A673 (cell line): ENCODE measurements around the gene HERC2. TPM values are rescaled to one million over a fixed set of nuclear protein-coding genes. Genes with fewer than 3 reads are reported as not detected.
"Not testable (repeated sequence)": the region's sequence is repeated elsewhere in the genome, so short reads cannot be mapped to it uniquely, and the experiment has no call there.

Experiments used
- BruUV-seq: library from RNA; stranded (reverse); fragments of 400-500 nt; replicated peaks from 2 replicates; lab custom pipeline; 2021; lab: Mats Ljungman, UMichigan
- CTCF ChIA-PET: fragments of 300-600 bp; sonication (Branson Sonifier 250); formaldehyde crosslinking; loops from one replicate; lab custom pipeline; 2022; ENCODE audit warnings: antibody characterized with exemption; lab: Charles Lee
- POLR2A ChIA-PET: fragments of 300-600 bp; sonication (Branson Sonifier 250); formaldehyde crosslinking; loops from one replicate; lab custom pipeline; 2022; ENCODE audit warnings: antibody characterized with exemption; ENCODE audit not compliant: low non-redundant PET; lab: Charles Lee
- DNase-seq: peaks from one replicate; pipeline ENCODE4 v3.0.0-alpha.2; 2015; ENCODE audit warnings: low spot score
- H3K27ac ChIP-seq: fragments of 200-600 bp; sonication (generic); 2 replicates; pipeline ENCODE4 v1.5.1; 2016; ENCODE audit warnings: mixed run types, low read depth, mild to moderate bottlenecking, mixed read lengths, antibody characterized with exemption, low read length; ENCODE audit not compliant: poor library complexity, severe bottlenecking
- H3K27me3 ChIP-seq: fragments of 200-600 bp; sonication (generic); replicated peaks from 2 replicates; pipeline ENCODE4 v1.6.1; 2017; ENCODE audit warnings: mixed run types, low read depth, mild to moderate bottlenecking, mixed read lengths, antibody characterized with exemption, low read length; ENCODE audit not compliant: insufficient read depth, poor library complexity
- H3K36me3 ChIP-seq: fragments of 200-600 bp; sonication (generic); 2 replicates; pipeline ENCODE4 v1.6.1; 2016; ENCODE audit warnings: mixed run types, mild to moderate bottlenecking, mixed read lengths, antibody characterized with exemption, low read length; ENCODE audit not compliant: insufficient read depth, poor library complexity, severe bottlenecking
- H3K4me1 ChIP-seq: fragments of 200-600 bp; sonication (generic); 2 replicates; pipeline ENCODE4 v1.6.1; 2017; ENCODE audit warnings: mixed run types, mild to moderate bottlenecking, mixed read lengths, antibody characterized with exemption, low read length; ENCODE audit not compliant: insufficient read depth, poor library complexity, severe bottlenecking
- H3K4me3 ChIP-seq: fragments of 200-600 bp; sonication (generic); 2 replicates; pipeline ENCODE4 v1.5.1; 2016; ENCODE audit warnings: low read depth, mixed run types, mild to moderate bottlenecking, mixed read lengths, low read length; ENCODE audit not compliant: poor library complexity, severe bottlenecking
- H3K9me3 ChIP-seq: fragments of 200-600 bp; sonication (generic); 2 replicates; pipeline ENCODE4 v1.6.1; 2016; ENCODE audit warnings: mixed run types, low read depth, mild to moderate bottlenecking, mixed read lengths, antibody characterized with exemption, low read length; ENCODE audit not compliant: poor library complexity, severe bottlenecking
- CTCF ChIP-seq: fragments of 300-800, 200-600 bp; sonication (generic); conservative IDR thresholded peaks from 2 replicates; pipeline ENCODE4 v1.5.1; 2017; ENCODE audit warnings: low read depth, mild to moderate bottlenecking, antibody characterized with exemption, low read length, moderate library complexity, mixed read lengths
- EZH2 ChIP-seq: fragments of 200-600 bp; sonication (generic); IDR thresholded peaks from 2 replicates; pipeline ENCODE4 v1.6.1; 2017; ENCODE audit warnings: borderline replicate concordance, low read depth, mild to moderate bottlenecking, mixed read lengths, antibody characterized with exemption, low read length; ENCODE audit not compliant: poor library complexity, severe bottlenecking
- intact Hi-C: fragments of 100-400 bp; cut with micrococcal nuclease; formaldehyde crosslinking; loops from one replicate; pipeline ENCODE4 v1.10.0; 2022; ENCODE audit not compliant: unreplicated experiment
- total RNA-seq: library from RNA; stranded (reverse); gene quantifications from 2 replicates; pipeline ENCODE4 v1.2.3, GENCODE V29; 2021

HERC2 gene
- total RNA-seq, 1 experiment from 2014 or later = 86.1 TPM

GRCh38 chr15:28147801-28148200 is 174.2 kb downstream of the HERC2 start:
- intact Hi-C loops = no loop called here
- no peak for TF ChIP-seq CTCF
- TF ChIP-seq EZH2 = no peak
- H3K27me3 ChIP-seq = no peaks in the 10 kb centered on the region
- H3K27ac ChIP-seq = no peak overlapping the region
- no peaks in the 10 kb centered on the region for H3K9me3 ChIP-seq
- no peak for DNase-seq
- CTCF ChIA-PET = no interaction called here
- no TSS peak for BruUV-seq
- H3K4me1 ChIP-seq = no peaks in the 10 kb centered on the region
- peaks cover 14% of the 10 kb centered on the region for H3K36me3 ChIP-seq
- H3K4me3 ChIP-seq = no peak overlapping the region
- POLR2A ChIA-PET = no interaction called here

DNA sequence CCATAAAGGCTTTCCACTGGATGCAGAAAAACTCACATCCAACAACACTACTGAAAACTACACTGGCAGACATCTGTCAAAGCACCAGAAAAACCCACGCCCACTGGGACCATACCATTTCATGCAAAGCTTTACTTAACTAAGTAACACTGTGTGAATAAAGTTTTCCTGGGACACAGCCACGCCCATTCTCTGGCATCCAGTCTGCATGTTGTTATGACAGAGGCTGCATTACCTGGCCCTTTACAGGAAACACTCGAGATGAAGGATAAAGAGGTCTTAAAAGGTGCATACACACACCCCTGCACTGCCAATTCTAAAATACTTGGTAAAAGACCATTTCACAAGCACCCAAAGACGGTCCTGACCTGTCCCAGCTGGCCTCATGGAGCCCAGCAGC is 176.6 kb downstream of the HERC2 start:
- DNase-seq, BruUV-seq, H3K9me3 ChIP-seq, H3K27me3 ChIP-seq, H3K4me1 ChIP-seq, POLR2A ChIA-PET, H3K4me3 ChIP-seq, intact Hi-C loops, H3K27ac ChIP-seq, CTCF ChIA-PET: not testable (repeated sequence)
- H3K36me3 ChIP-seq = peaks cover 21% of the 10 kb centered on the region

GRCh38 chr15:28140062-28140461 is 181.9 kb downstream of the HERC2 start:
- no peaks in the 10 kb centered on the region for H3K4me1 ChIP-seq
- H3K36me3 ChIP-seq = peaks cover 20% of the 10 kb centered on the region
- BruUV-seq = no TSS peak
- ChIA-PET POLR2A (no interaction called here), CTCF (interaction anchor here (0.6 kb wide), 1 partner anchor 835 kb away, joined by 4 read pairs; no protein-coding TSS in a partner anchor)
- H3K9me3 ChIP-seq = no peaks in the 10 kb centered on the region
- no peaks in the 10 kb centered on the region for H3K27me3 ChIP-seq
- TF ChIP-seq CTCF = no peak
- no peak for TF ChIP-seq EZH2
- no peak for DNase-seq
- intact Hi-C loops = no loop called here
- H3K4me3 ChIP-seq = no peak overlapping the region
- no peak overlapping the region for H3K27ac ChIP-seq

GRCh38 chr15:28137408-28138039 is 184.5 kb downstream of the HERC2 start:
- intact Hi-C loops, CTCF ChIA-PET, BruUV-seq, H3K4me3 ChIP-seq, H3K9me3 ChIP-seq, H3K4me1 ChIP-seq, H3K27me3 ChIP-seq, POLR2A ChIA-PET, H3K27ac ChIP-seq, DNase-seq: not testable (repeated sequence)
- H3K36me3 ChIP-seq = peaks cover 12% of the 10 kb centered on the region

- H3K36me3 ChIP-seq = peaks cover 19% of the 10 kb centered on the region
- H3K4me1 ChIP-seq, DNase-seq, CTCF ChIA-PET, H3K27me3 ChIP-seq, H3K9me3 ChIP-seq, H3K27ac ChIP-seq, BruUV-seq, POLR2A ChIA-PET, intact Hi-C loops, H3K4me3 ChIP-seq: not testable (repeated sequence)
Measured at GRCh38 chr15:28136236-28136904, 185.6 kb downstream of the HERC2 start.
